Activated T-cell treated with anti-CD3 and anti-CD28 coated beads, Interleukin-2, amount 50 U/mL, for 24 hours (primary cell): ENCODE measurements around the gene LY6G6C.
A peak's percentile ranks its signal among the peaks of the same experiment; 100 is the strongest.

Source experiments
- DNase-seq: peaks from one replicate; pipeline ENCODE4 v3.0.0-alpha.2; 2020
- H3K27ac Mint-ChIP-seq: 2 replicates; pipeline ENCODE4 v1.8.0; 2020; ENCODE audit warnings: mild to moderate bottlenecking, mixed read lengths
- H3K27me3 Mint-ChIP-seq: 2 replicates; pipeline ENCODE4 v1.8.0; 2020; ENCODE audit warnings: mixed read lengths
- H3K36me3 Mint-ChIP-seq: 2 replicates; pipeline ENCODE4 v1.8.0; 2020; ENCODE audit warnings: low read depth, mixed read lengths
- H3K4me1 Mint-ChIP-seq: 2 replicates; pipeline ENCODE4 v1.8.0; 2020; ENCODE audit warnings: low read depth, mixed read lengths
- H3K4me3 Mint-ChIP-seq: 2 replicates; pipeline ENCODE4 v1.8.0; 2020; ENCODE audit warnings: mild to moderate bottlenecking, moderate library complexity, mixed read lengths
- H3K9me3 Mint-ChIP-seq: 2 replicates; pipeline ENCODE4 v1.8.0; 2020; ENCODE audit warnings: mixed read lengths

The LY6G6C gene

DNA sequence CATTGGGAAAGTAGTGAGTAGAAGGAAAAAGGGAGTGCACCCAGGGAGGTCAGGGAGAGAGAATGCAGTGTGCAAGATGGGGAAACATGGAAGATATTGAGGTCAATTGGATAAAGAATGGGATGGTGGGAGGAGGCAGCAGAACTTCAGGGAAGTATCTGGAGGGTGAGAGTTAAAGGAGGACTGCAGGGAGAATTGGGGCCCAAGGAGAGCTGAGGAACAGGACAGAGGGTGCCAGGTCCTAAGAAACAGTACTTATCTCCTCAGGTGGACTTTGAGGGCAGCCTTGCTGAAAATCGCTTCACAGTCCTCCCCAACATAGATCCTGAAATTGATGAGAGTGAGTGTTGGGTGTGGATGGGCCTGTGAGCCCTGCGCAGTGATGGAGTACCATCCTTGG, 36.7 kb upstream of the LY6G6C start:
- Mint-ChIP-seq H3K27me3 (no peaks in the 10 kb centered on the region), H3K4me1 (peaks cover 1% of the 10 kb centered on the region), H3K4me3 (no peak overlapping the region), H3K36me3 (peaks cover 55% of the 10 kb centered on the region), H3K27ac (no peak overlapping the region), H3K9me3 (no peaks in the 10 kb centered on the region)
- no peak for DNase-seq

DNA sequence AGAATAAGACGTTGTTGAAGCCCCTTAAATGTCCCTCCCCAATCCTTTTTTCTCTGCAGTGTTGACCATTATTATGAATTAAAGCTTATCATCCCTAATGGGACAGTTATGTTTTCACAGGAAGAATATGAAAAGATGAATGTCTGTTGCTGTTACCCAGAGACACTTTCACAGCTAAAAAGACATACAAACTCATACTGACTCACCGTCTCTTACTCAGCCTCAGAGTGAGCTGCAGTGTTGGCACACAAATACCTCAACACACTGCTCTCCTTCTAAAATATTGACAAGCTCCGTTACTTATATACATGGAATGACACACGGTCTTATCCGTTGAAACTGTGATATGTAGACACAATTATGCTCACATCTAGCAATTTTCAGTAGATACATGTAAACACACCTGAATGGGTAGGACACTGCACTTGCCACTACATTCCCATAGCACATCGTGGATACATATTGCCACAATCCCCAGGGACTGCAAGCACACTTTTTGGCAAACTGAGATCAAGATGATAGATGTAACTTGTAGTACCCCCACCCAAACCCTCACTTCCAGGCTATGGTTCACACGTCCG, 31.3 kb upstream of the LY6G6C start:
- H3K36me3 Mint-ChIP-seq: peaks cover 33% of the 10 kb centered on the region
- peaks cover 1% of the 10 kb centered on the region for H3K4me1 Mint-ChIP-seq
- DNase-seq: no peak
- H3K27me3 Mint-ChIP-seq: no peaks in the 10 kb centered on the region
- no peaks in the 10 kb centered on the region for H3K9me3 Mint-ChIP-seq
- H3K27ac Mint-ChIP-seq: no peak overlapping the region
- H3K4me3 Mint-ChIP-seq: no peak overlapping the region

DNA sequence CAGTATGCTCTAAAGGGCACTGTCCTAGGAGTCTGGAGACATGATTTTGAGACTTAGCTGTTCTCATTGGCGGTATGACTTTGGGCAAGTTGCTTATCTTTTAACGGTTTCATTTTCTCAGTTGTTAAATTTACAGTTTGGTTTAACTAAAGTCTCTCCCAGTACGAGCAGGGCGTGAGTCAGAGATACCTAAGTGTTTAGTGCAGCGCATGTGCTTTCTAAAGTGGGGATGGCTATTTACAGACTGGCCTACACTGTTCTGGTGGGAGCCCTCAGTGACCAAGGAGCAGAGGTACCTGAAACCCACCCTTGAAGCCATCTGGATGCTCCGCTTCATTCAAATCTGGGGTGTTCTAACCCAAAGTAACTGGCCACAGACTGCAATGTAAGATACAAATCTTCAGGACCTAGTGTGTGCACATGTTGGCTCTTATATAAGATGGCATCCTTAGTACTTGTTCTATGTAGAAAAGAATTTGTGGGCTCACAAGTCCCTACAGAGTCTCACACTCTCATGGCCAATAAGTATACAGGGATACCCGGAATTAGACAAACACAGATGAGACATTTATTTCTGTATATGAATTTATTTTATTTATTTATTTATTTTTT, 29.0 kb upstream of the LY6G6C start:
- Mint-ChIP-seq H3K4me3 (no peak overlapping the region), H3K4me1 (peaks cover 1% of the 10 kb centered on the region), H3K9me3 (no peaks in the 10 kb centered on the region), H3K36me3 (peaks cover 53% of the 10 kb centered on the region), H3K27me3 (no peaks in the 10 kb centered on the region), H3K27ac (no peak overlapping the region)
- DNase-seq: no peak

- no peak overlapping the region for H3K27ac Mint-ChIP-seq
- peaks cover 1% of the 10 kb centered on the region for H3K4me1 Mint-ChIP-seq
- no peak for DNase-seq
Observed at GRCh38 chr6:31749301-31750036, 27.9 kb upstream of the LY6G6C start.

GRCh38 chr6:31744422-31744821, 22.9 kb upstream of the LY6G6C start:
- no peak overlapping the region for H3K4me3 Mint-ChIP-seq
- no peaks in the 10 kb centered on the region for H3K9me3 Mint-ChIP-seq
- peaks cover 86% of the 10 kb centered on the region for H3K36me3 Mint-ChIP-seq
- no peak for DNase-seq
- peaks cover 22% of the 10 kb centered on the region for H3K4me1 Mint-ChIP-seq
- H3K27ac Mint-ChIP-seq: no peak overlapping the region
- no peaks in the 10 kb centered on the region for H3K27me3 Mint-ChIP-seq

More at GRCh38 chr6:31749301-31750036, 27.9 kb upstream of the LY6G6C start:
- no peak overlapping the region for H3K4me3 Mint-ChIP-seq
- no peaks in the 10 kb centered on the region for H3K9me3 Mint-ChIP-seq
- no peaks in the 10 kb centered on the region for H3K27me3 Mint-ChIP-seq
- H3K36me3 Mint-ChIP-seq: peaks cover 61% of the 10 kb centered on the region

DNA sequence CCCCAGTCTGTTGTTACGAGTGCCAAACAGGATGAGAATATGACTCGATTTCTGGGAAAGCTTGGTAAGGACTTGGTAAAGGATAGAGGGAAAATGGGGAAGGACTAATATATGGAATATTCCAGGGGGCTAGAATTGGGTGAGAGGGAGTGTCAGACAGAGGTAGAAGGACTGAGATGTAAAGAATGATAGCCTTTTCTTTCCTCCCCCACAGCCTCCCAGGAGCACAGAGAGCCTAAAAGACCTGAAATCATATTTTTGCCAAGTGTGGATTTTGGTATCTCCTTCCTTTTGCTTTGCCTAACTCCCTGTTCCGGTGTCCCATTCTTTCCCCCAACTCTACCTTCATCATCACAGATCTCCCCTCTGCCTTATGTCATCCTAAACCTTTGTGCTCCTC, 21.3 kb upstream of the LY6G6C start:
- Mint-ChIP-seq H3K27ac (peak overlapping the region; percentile 35), H3K36me3 (peaks cover 76% of the 10 kb centered on the region), H3K9me3 (no peaks in the 10 kb centered on the region)

GRCh38 chr6:31741815-31742214, 20.3 kb upstream of the LY6G6C start:
- no peaks in the 10 kb centered on the region for H3K9me3 Mint-ChIP-seq
- peaks cover 47% of the 10 kb centered on the region for H3K4me1 Mint-ChIP-seq
- peaks cover 65% of the 10 kb centered on the region for H3K36me3 Mint-ChIP-seq
- H3K27ac Mint-ChIP-seq: peak overlapping the region; percentile 50
- H3K27me3 Mint-ChIP-seq: no peaks in the 10 kb centered on the region
- no peak for DNase-seq
- H3K4me3 Mint-ChIP-seq: peak overlapping the region; percentile 95

More for the DNA sequence above, 21.3 kb upstream of the LY6G6C start:
- H3K4me1 Mint-ChIP-seq: peaks cover 36% of the 10 kb centered on the region
- H3K27me3 Mint-ChIP-seq: no peaks in the 10 kb centered on the region
- H3K4me3 Mint-ChIP-seq: no peak overlapping the region
- DNase-seq: no peak

DNA sequence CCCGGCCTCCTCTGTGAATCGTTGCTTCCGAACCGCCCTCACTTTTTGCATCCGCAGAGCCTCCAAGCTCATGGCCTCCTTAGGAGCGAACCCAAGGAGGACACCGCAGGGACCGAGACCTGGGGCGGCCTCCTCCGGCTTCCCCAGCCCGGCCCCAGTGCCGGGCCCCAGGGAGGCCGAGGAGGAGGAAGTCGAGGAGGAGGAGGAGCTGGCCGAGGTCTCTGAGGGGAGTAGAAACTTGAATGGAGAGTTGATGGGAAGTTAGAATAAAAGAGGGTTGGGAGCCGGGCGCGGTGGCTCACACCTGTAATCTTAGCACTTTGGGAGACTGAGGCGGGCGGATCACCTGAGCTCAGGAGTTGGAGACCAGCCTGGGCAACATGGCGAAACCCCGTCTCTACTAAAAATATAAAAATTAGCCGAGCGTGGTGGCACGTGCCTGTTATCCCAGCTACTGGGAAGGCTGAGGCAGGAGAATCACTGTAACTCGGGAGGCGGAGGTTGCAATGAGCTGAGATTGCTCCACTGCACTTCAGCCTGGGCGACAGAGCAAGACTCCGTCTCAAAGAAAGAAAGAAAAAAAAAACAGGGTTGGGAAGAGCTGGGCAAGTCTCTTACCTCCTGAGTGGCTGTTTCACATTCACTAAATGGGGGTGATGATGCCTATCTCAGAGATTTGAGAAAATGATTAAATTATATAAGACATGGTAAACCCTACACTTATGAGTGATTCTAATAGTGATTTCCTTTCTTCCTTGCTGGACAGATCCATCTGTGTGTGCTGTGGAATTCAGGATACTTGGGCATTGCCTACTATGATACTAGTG, 19.1 kb upstream of the LY6G6C start:
- Mint-ChIP-seq H3K4me1 (peaks cover 52% of the 10 kb centered on the region), H3K27ac (peak overlapping the region; percentile 96), H3K27me3 (no peaks in the 10 kb centered on the region), H3K9me3 (no peaks in the 10 kb centered on the region), H3K36me3 (peaks cover 63% of the 10 kb centered on the region), H3K4me3 (peak overlapping the region; percentile 95)
- DNase-seq: no peak

GRCh38 chr6:31739639-31740396, 18.3 kb upstream of the LY6G6C start, which contains the start of gene MSH5:
MSH5 (plus strand) TSS chr6:31740005; CDS start chr6:31740467, 462 bp downstream.
- H3K36me3 Mint-ChIP-seq: peaks cover 64% of the 10 kb centered on the region

DNA sequence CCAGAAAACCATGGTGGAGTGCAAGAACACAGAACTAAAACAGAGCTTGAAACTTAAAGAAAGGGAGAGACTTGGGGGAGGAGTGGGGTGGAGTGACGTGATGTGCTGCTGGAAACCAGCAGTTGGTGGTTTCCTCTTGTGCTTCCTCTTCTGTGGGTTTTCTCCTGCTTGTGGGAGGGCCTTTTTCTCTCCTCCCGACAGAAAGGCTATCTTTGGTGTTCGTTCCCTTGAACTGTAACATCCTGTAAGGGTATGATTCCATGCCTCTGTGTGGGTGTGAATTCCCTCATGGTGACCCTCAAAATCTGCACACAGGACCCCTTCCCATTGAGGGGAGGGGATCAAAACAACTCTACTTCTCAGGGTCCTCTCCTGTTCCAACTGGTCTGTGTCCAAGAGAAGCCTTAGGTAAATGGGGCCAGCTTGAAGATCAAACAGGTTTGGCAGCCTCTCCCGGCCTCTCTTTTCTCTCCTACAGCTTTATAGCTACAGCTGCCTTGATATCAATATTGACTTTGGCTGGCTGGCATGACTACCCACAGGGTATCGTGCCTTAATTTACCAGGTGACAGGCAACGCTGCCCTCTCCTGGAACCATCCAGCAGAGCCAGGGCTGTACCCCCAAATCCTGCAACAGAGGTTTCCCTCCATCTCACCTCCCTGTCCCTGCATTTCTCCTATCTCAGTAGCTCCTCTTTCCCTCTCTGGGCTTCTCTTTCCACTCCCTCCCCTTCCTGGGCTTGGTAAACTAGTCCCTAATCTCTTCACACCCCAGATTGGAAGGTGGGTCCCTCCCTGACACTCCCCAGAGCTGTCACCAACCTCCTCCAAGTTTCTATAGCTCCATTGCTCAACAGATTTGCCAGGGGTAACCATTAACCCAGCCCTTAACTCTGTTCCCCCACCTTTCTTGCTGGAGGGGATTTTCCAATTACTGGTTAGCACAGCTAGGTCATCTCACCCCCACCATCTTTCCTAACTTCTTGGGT, 16.7 kb upstream of the LY6G6C start:
- peak overlapping the region; percentile 98 for H3K4me3 Mint-ChIP-seq

More at GRCh38 chr6:31739639-31740396, 18.3 kb upstream of the LY6G6C start, which contains the start of gene MSH5:
- peak; percentile 96 for DNase-seq
- no peaks in the 10 kb centered on the region for H3K27me3 Mint-ChIP-seq
- no peaks in the 10 kb centered on the region for H3K9me3 Mint-ChIP-seq
- peak within 1 kb of the TSS; percentile 98 for H3K4me3 Mint-ChIP-seq
- peaks cover 52% of the 10 kb centered on the region for H3K4me1 Mint-ChIP-seq
- H3K27ac Mint-ChIP-seq: peak within 1 kb of the TSS; percentile 96

GRCh38 chr6:31737315-31737990, 15.9 kb upstream of the LY6G6C start:
- Mint-ChIP-seq H3K4me3 (peak overlapping the region; percentile 98), H3K27ac (peak overlapping the region; percentile 96), H3K9me3 (no peaks in the 10 kb centered on the region), H3K36me3 (peaks cover 66% of the 10 kb centered on the region), H3K27me3 (no peaks in the 10 kb centered on the region), H3K4me1 (peaks cover 67% of the 10 kb centered on the region)
- DNase-seq: no peak

More for the DNA sequence above, 16.7 kb upstream of the LY6G6C start:
- Mint-ChIP-seq H3K27me3 (no peaks in the 10 kb centered on the region), H3K4me1 (peaks cover 65% of the 10 kb centered on the region), H3K36me3 (peaks cover 66% of the 10 kb centered on the region), H3K9me3 (no peaks in the 10 kb centered on the region), H3K27ac (peak overlapping the region; percentile 96)
- DNase-seq: peak; percentile 54

- H3K4me3 Mint-ChIP-seq: peak overlapping the region; percentile 98
- no peaks in the 10 kb centered on the region for H3K9me3 Mint-ChIP-seq
- H3K27ac Mint-ChIP-seq: peak overlapping the region; percentile 96
- DNase-seq: no peak
- H3K27me3 Mint-ChIP-seq: no peaks in the 10 kb centered on the region
- H3K4me1 Mint-ChIP-seq: peaks cover 71% of the 10 kb centered on the region
- peaks cover 66% of the 10 kb centered on the region for H3K36me3 Mint-ChIP-seq
Observed at GRCh38 chr6:31736768-31737314, 15.3 kb upstream of the LY6G6C start.
